ENCODE measurements around the gene GJA5.

The GJA5 gene

DNA sequence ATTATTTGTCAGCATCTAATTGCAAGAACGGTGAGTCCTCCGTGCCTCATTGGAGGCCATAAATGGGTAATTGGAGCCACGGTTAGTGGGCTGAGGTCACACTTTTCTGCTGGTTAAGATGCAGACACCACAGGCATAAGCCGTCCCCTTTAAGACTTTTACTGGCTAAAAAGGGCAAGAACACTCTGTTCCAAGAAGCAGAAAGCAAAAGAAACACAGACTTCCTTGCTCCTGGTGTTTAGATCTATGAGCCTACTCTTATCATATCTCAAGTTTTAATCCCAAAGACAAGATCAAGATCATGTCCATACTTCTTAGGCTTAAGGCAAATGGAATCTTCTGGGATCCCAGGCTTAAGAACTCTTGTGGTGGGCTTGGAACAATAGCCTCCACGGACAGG is 17.3 kb upstream of the GJA5 start:
- TF ChIP-seq ZNF274 (IDR thresholded peaks at IDR 0.05; ENCODE audit: low read depth, low read length): no peak
- H3K4me3 ChIP-seq (ENCODE audit: low read length): no peak overlapping the region

DNA sequence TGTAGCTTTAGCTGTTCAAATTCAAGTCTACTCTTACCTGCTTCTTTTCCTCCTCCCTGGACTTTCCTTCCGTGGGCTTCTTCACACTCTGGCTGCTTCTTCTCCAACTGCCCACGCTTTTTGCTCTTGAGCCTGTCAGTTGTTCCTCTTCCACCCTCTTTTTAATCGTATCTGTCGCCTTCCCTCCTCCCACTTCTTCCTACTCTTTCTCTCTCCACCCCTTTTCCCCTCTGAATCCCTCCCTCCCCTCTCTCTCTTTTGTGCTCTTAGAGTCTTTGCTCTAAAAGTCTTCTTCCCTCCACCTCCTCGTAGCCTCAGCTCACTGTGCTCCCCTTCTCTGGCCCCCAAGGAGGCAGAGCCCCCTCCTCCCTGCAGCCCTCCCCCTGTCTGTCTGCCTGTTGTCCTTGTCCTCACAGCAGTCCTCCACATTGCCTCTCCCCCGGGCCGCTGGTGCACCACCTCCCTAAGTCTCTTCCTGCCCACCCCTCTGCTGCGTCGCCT is 12.9 kb upstream of the GJA5 start:
- H3K4me3 ChIP-seq (ENCODE audit: low read length): no peak overlapping the region
- no peak for TF ChIP-seq ZNF274 (IDR thresholded peaks at IDR 0.05; ENCODE audit: low read depth, low read length)

DNA sequence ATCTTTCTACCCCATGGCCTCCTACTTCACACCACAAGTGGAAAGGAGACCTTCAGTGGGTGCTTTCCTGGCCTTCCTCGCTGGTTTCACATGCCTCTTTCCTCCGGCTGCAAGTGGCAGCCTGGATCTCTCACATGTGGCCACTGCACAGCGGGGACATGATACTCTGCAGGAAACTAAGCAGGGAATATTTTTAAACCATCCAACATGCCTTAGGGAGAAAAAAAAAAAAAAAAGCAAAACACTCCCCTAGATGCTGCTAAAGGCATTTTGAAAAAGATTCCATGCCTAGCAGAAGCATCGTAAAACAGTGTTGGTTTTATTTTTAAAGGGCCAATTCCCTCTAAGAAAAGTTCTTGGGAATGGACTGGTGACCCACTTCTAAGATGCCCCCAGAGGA is 12.2 kb upstream of the GJA5 start:
- no peak overlapping the region for H3K4me3 ChIP-seq (ENCODE audit: low read length)
- TF ChIP-seq ZNF274 (IDR thresholded peaks at IDR 0.05; ENCODE audit: low read depth, low read length): no peak

DNA sequence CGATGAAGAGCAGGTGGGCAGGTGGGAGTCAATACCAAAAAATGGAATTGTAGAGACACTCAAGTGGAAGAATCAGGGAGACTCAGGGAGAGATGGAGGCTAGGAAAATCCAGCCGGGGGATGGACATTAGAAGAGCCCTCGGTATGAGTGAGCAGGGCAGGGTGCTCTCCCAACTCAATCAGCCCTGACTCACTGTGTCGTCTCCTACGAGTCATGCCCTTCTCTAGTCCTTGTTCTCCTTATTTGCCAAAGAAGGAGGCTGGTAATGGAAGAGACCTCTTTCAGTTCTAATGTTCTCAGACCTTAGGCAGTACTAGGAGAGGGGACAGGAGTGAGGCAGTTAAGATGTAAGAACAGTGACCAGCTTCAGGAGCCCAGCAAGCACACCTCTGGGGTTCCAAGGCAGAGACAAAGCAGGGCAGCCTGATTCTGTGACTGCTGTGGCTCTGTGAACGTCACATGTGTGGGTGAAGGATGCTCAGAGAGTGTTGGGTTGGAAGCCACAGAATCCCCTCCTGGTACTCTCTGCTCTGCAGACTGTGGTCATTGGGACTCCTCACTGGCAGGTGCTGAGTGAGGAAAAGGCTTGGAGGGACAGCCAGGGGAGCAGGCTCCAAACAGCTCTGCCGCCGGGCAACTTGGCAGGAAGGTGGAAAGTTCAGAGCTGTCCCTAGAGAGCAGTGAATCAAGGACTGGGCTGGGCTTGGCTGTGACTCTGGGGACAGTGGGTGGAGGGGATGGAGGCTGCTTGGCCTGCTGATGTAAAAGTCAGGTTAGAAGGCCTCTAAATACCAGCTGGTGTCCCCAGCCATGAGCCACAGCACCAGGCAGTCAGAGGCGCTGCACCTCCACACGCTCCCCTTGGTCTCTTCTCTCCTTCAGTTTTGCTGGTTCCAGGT is 11.1 kb upstream of the GJA5 start:
- TF ChIP-seq ZNF274 (IDR thresholded peaks at IDR 0.05; ENCODE audit: low read depth, low read length): no peak
- H3K4me3 ChIP-seq (ENCODE audit: low read length): no peak overlapping the region

DNA sequence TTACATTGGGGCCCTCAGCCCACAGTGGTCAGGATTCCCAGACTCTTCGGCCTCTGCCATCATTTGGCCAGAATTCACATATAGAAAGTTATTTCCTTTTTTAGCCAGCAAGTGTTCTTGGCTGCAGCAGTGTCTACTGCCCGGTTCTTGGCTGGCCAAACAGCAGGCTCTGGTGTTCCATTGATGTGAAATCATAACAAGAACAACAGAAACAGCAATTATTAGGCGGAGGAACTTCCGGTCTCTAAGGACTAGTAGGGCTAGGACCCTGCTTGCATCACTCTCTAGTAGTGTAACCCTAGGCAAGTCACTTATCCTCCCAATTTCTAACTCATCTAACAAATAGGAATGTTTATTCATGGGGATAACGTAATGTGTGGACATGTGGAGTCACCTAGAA is 8.7 kb upstream of the GJA5 start:
- no peak for TF ChIP-seq ZNF274 (IDR thresholded peaks at IDR 0.05; ENCODE audit: low read depth, low read length)
- no peak overlapping the region for H3K4me3 ChIP-seq (ENCODE audit: low read length)

DNA sequence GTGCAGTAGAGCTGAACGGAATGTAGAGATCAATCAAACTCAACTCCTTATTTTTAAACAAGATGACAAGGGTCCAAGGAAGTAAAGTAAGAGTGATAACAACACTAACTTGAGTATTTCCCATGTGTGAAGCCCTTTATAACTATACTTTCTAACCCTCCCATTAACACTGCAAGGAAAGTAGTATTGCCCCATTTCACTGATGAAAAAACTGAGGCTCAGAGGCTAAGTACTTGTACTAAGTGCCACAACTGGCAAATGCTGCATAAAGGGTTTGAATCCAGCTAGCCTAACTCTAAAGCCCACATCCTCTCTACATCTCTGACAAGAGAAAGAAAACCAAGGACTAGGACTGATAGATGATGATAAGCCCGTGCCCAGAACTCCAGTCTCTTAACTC is 8.2 kb upstream of the GJA5 start:
- TF ChIP-seq ZNF274 (IDR thresholded peaks at IDR 0.05; ENCODE audit: low read depth, low read length): no peak
- no peak overlapping the region for H3K4me3 ChIP-seq (ENCODE audit: low read length)

DNA sequence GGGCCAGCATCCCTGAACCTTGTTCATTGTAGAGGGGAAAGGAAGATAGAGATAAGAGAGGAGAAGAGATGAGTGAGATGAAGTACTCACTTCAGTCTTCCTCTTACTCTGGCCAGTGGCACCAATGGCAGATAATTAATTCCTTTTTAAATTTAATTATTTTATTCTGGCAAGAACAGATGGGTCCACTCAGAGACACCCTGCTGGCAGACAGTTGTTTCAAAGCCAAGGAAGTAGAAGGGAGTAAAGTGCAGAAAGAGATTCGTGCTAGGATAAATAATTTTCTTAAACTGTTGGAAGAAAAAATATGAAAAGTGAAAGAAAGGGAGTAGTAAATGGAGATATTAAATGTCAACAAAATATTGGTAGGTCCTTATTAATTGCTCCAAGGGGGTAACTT is 7.7 kb upstream of the GJA5 start:
- no peak for TF ChIP-seq ZNF274 (IDR thresholded peaks at IDR 0.05; ENCODE audit: low read depth, low read length)
- no peak overlapping the region for H3K4me3 ChIP-seq (ENCODE audit: low read length)

DNA sequence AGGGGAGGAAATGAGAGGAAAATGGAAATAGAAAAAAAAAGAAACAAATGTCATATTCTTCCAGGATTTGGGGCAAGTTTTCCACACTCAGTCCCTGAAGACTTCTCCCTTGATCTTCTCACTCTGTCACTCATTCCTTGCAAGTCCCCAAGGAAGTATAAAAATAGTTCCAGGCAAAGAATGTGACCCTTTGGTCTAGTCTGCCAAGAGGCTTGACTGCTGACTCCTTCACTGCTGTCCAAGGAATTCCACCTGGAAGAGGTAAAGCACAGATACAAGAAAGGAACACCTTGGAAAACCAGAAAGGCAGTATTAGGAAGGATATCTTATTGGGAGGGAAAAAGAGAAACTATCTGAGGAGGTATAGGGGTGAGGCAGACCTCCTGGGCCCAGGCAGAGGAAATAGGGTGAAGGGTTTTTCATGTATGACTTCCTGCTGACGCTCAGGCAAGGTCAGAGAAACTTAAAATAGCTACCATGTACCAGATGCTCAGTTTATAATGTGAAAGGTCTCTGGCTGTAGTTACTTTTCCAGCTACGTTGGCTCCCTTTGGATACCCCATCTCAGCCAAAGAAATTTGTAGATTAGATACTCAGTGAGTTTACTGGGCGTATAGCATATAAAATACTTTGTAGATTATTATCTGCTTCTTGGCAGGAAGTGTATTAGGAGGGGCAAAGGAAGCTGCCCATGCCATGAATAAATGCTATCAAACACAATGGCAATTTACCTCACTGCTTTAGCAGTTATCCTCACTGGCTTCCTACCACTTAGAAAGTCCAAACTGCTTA is 2.0 kb upstream of the GJA5 start:
- TF ChIP-seq ZNF274 (IDR thresholded peaks at IDR 0.05; ENCODE audit: low read depth, low read length): no peak
- H3K4me3 ChIP-seq (ENCODE audit: low read length): no peak overlapping the region

DNA sequence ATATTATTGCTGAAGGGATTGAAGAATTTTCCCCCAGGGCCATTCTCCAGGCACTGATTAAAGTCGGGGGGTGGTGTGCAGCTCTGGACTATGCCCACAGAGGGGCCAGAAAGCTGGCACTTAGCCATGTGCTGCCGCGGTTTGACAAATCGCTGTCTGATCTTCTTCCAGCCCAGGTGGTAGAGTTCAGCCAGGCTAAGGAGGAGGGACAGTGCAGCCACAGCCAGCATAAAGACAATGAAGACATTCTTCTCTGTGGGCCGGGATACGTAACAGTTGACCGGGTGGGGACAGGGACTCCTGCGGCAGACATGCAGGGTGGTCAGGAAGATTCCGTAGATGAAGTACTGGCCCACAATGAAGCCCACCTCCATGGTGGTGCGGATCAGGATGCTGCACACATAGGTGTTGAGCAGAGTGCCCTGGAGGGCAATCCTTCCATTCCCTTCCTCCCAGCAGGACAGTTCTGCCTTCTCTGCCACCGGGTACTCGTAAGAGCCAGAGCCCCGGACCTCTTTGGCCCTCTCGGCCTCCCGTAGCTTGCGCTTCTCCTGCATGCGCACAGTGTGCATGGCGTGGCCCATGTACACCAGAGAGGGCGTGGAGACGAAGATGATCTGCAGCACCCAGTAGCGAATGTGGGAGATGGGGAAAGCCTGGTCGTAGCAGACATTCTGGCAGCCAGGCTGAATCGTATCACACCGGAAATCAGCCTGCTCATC is 1.9 kb downstream of the GJA5 start:
- no peak overlapping the region for H3K4me3 ChIP-seq (ENCODE audit: low read length)
- TF ChIP-seq ZNF274 (IDR thresholded peaks at IDR 0.05; ENCODE audit: low read depth, low read length): no peak

DNA sequence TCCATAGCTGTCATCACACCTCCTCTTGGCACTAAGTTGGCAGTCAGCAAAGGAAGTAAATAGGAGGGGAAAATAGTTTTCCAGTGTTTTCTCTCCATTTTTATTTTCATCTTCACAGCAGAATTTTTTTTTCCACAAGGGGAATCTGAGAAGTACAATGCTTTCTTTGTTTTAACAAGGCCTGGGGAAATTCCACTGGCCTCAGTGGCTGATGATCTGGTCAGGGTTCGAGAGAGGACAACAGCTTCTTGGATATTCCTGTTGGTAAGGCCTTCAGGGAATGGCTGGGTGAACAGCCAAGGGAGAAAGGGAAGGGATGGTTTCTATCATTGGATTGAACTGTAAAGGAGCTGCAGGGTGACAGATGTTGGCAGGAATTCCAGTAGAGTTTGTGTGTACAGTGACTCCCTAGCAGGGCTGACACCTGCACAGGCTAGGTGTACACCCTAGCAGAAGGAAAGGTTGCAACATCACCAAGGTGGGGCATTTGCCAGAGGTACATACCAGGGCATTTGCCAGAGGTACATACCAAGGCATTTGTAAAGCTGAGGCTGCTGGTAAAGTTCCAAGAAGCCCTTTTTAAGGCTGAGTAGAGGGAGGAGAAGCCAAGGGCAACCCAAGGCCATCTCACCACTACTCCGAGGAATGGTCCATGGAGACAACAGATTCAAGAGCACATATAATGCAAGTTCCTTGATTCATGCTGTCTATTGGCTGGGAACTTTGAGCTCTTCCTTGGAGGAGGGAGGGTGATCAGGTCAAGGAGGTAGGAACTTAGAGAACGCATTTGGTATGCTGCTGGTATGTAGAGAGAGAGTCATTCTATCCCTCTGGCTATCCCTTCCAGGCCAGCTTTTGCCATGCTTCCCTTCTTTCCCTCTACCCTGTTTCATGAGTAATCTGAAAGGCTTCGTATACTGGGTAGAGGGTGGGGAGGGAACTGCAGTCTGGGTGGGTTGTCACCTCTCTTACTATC is 3.1 kb downstream of the GJA5 start:
- no peak for TF ChIP-seq ZNF274 (IDR thresholded peaks at IDR 0.05; ENCODE audit: low read depth, low read length)
- H3K4me3 ChIP-seq (ENCODE audit: low read length): no peak overlapping the region

DNA sequence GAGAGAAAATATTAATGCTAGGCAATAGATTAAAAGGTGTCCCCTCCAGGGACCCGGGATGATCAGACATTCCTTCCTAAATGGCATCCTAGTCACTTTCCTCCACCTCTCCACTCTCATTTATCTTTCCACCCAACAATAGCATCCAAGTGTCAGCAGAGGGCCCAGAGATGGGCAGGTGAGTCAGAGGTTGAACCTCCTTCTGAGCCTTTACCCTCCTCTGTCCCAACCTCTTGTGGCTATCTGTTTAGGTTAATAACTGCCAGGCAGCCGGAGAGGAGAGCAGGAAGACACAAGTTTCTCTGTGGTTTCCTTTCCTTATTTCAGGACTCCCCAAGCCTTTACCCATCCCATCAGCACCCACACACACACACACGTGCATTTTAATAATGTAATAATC is 4.1 kb downstream of the GJA5 start:
- H3K4me3 ChIP-seq (ENCODE audit: low read length): no peak overlapping the region
- no peak for TF ChIP-seq ZNF274 (IDR thresholded peaks at IDR 0.05; ENCODE audit: low read depth, low read length)

DNA sequence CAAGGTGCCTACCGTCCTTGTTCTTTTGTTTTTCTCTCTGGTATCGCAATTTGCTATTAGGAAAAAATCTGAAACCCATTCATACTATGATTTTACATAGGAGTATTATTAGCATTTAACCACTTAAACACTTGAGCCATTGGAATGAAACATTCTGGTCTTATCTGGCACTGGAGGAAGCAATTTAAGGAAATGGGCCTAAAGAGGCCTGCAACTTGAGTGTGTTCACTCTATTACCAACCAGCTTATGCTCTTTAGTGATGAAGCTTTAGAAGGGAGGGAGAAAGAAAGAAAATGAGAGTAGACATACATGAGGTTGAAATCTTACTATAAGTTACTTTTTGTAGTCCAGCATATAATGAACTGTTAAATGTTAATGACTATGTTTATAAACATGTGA is 5.7 kb downstream of the GJA5 start:
- no peak overlapping the region for H3K4me3 ChIP-seq (ENCODE audit: low read length)

DNA sequence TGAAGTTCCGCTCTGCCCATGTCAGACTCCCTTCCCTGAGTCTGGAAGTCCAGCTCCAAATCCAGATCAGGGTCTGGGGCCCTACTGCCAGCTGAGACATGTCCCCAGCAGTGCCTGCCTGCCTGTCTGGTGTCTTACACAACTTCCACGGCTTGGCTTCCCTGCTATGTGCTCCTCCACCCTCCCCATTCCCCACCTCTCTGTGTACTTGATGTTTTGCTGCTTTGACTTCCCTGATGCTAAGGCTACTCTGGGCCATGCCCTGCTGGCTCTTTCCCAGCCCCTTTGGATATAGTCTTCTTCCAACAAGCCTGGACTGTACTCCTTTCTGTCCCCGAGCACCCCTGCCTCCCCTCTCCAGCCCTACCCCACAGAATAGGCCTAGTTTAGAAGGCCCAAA is 7.3 kb downstream of the GJA5 start:
- TF ChIP-seq ZNF274 (IDR thresholded peaks at IDR 0.05; ENCODE audit: low read depth, low read length): no peak
- no peak overlapping the region for H3K4me3 ChIP-seq (ENCODE audit: low read length)

More for the DNA sequence above, 5.7 kb downstream of the GJA5 start:
- TF ChIP-seq ZNF274 (IDR thresholded peaks at IDR 0.05; ENCODE audit: low read depth, low read length): no peak

Data from GM08714 (cell line).